H1 (cell line): Measurements from ENCODE around the gene TAS2R46.

Source experiments
- EP300 ChIP-seq, 2 experiments: IDR thresholded peaks; 1 replicate in 1 of 2; 2 replicates in 1 of 2; pipeline ENCODE4 v1.6.1; 2011 to 2012; ENCODE audit warnings: low read depth in 2 of 2, low read length in 2 of 2, mild to moderate bottlenecking in 2 of 2, borderline replicate concordance in 1 of 2, inconsistent platforms in 1 of 2, moderate library complexity in 1 of 2
- TAF1 ChIP-seq: IDR thresholded peaks from 2 replicates; pipeline ENCODE4 v1.6.1; 2011; ENCODE audit warnings: mild to moderate bottlenecking, low read depth, low read length

- TF ChIP-seq EP300 (IDR thresholded peaks at IDR 0.05; ENCODE audit: borderline replicate concordance in 1 of 2, low read depth in 2 of 2, low read length in 2 of 2) (no peak), TAF1 (no peak)
Measured at GRCh38 chr12:11106288-11106687, 44.2 kb upstream of the TAS2R46 start.
